HepG2 (cell line): ENCODE data around the gene GCH1. TPM values are rescaled to one million over a fixed set of nuclear protein-coding genes. Genes with fewer than 3 reads are reported as not detected.

Source experiments
- ATAC-seq: fragments of 200-7000 bp; cut with Tn5 transposase; 3 replicates; pipeline ENCODE4 v1.9.1; 2020; ENCODE audit warnings: mild to moderate bottlenecking, moderate library complexity
- BruUV-seq: library from RNA; stranded (reverse); fragments of 400-500 nt; replicated peaks from 2 replicates; lab custom pipeline; 2021; lab: Mats Ljungman, UMichigan
- CTCF ChIA-PET: fragments of 300-600 bp; formaldehyde crosslinking; extraction: SDS; loops from one replicate; lab custom pipeline; 2021; ENCODE audit warnings: low total read pairs, inconsistent platforms, low intra/inter-chr PET ratio; lab: Yijun Ruan, JAX
- POLR2A ChIA-PET: fragments of 350-600 bp; sonication (Branson Sonifier 250); formaldehyde crosslinking; loops from one replicate; lab custom pipeline; 2020; ENCODE audit warnings: antibody characterized with exemption, inconsistent platforms; lab: Yijun Ruan, JAX
- DNase-seq: peaks from one replicate; pipeline ENCODE4 v3.0.0-alpha.2; 2015; ENCODE audit warnings: low spot score
- FAIRE-seq: peaks from 3 replicates; lab custom pipeline; 2011; peaks lifted over from hg19 to GRCh38; lab: Jason Lieb, UNC
- H2AFZ ChIP-seq: one replicate; pipeline ENCODE4 v1.6.1; 2011; ENCODE audit warnings: low read length, inconsistent platforms
- H3K27ac ChIP-seq: fragments of 300-600 bp; 3 replicates; pipeline ENCODE4 v1.8.0; 2011; ENCODE audit warnings: mixed run types, mild to moderate bottlenecking, mixed read lengths, low read length, inconsistent platforms; ENCODE audit not compliant: insufficient read depth; ENCODE audit errors: extremely low read length
- H3K27me3 ChIP-seq, 2 experiments: fragments of 200-600 bp in 1 of 2; 2 replicates in 1 of 2; 3 replicates in 1 of 2; pipeline versions ENCODE4 v1.6.0 to v1.8.0; 2011; ENCODE audit warnings: low read length in 2 of 2, mild to moderate bottlenecking in 2 of 2, moderate library complexity in 2 of 2, inconsistent platforms in 1 of 2; ENCODE audit not compliant: insufficient read depth in 2 of 2, control insufficient read depth in 1 of 2
- H3K36me3 ChIP-seq, 2 experiments: fragments of 200-600 bp in 1 of 2; replicated peaks in 1 of 2; 2 replicates in 1 of 2; 3 replicates in 1 of 2; pipeline versions ENCODE4 v1.5.1 to v1.8.0; 2011; ENCODE audit warnings: low read length in 2 of 2, inconsistent platforms in 1 of 2; ENCODE audit not compliant: insufficient read depth in 2 of 2, control insufficient read depth in 1 of 2
- H3K4me1 ChIP-seq: 2 replicates; pipeline ENCODE4 v1.5.1; 2012; ENCODE audit warnings: low read length, inconsistent platforms; ENCODE audit not compliant: insufficient read depth
- H3K4me2 ChIP-seq: 2 replicates; pipeline ENCODE4 v1.6.0; 2011; ENCODE audit warnings: low read depth, low read length, inconsistent platforms
- H3K4me3 ChIP-seq, 3 experiments: fragments of 200-600 bp in 1 of 3; sonication (generic), shearing (Covaris generic) in 1 of 3; replicated peaks in 1 of 3; 2 replicates each; pipeline ENCODE4 v1.5.1; 2011 to 2016; ENCODE audit warnings: low read length in 3 of 3, inconsistent platforms in 2 of 3, low read depth in 2 of 3, mild to moderate bottlenecking in 2 of 3, control low read depth in 1 of 3, mixed read lengths in 1 of 3; ENCODE audit not compliant: insufficient read depth in 1 of 3
- H3K79me2 ChIP-seq: one replicate; pipeline ENCODE4 v1.6.1; 2011; ENCODE audit warnings: low read length, inconsistent platforms; ENCODE audit not compliant: insufficient read depth
- H3K9ac ChIP-seq: 2 replicates; pipeline ENCODE4 v1.6.0; 2011; ENCODE audit warnings: mild to moderate bottlenecking, low read depth, low read length, inconsistent platforms; ENCODE audit not compliant: insufficient read depth
- H3K9me3 ChIP-seq: 2 replicates; pipeline ENCODE4 v1.5.1; 2012; ENCODE audit warnings: mild to moderate bottlenecking, low read length
- H4K20me1 ChIP-seq: 2 replicates; pipeline ENCODE4 v1.6.0; 2011; ENCODE audit warnings: inconsistent platforms, mild to moderate bottlenecking, low read length, moderate library complexity; ENCODE audit not compliant: insufficient read depth
- CSRNP1 ChIP-seq: sonication (generic); formaldehyde crosslinking; IDR thresholded peaks from 2 replicates; pipeline ENCODE4 v1.8.1; 2023; ENCODE audit warnings: mild to moderate bottlenecking, missing genetic modification reagents
- FOSL2 ChIP-seq: sonication (generic); formaldehyde crosslinking; IDR thresholded peaks from 2 replicates; pipeline ENCODE4 v1.4.0; 2020; ENCODE audit warnings: missing genetic modification reagents
- FOXJ3 ChIP-seq: sonication (generic); formaldehyde crosslinking; IDR thresholded peaks from 2 replicates; pipeline ENCODE4 v1.4.0; 2020; ENCODE audit warnings: missing genetic modification reagents, mild to moderate bottlenecking, borderline replicate concordance
- SNAPC5 ChIP-seq: sonication (generic); formaldehyde crosslinking; IDR thresholded peaks from 2 replicates; pipeline ENCODE4 v1.8.1; 2023; ENCODE audit warnings: mild to moderate bottlenecking, missing genetic modification reagents, borderline replicate concordance
- ZFAT ChIP-seq: sonication (generic); formaldehyde crosslinking; conservative IDR thresholded peaks from 2 replicates; pipeline ENCODE4 v1.8.1; 2023; ENCODE audit warnings: missing genetic modification reagents, inconsistent platforms
- ZNF34 ChIP-seq: sonication (generic); formaldehyde crosslinking; IDR thresholded peaks from 2 replicates; pipeline ENCODE4 v1.4.0; 2020; ENCODE audit warnings: mild to moderate bottlenecking, missing genetic modification reagents, borderline replicate concordance
- ZNF7 ChIP-seq: IDR thresholded peaks from 2 replicates; pipeline ENCODE4 v1.6.1; 2016; ENCODE audit warnings: missing biosample characterization, missing genetic modification reagents
- ZNF749 ChIP-seq: sonication (generic); formaldehyde crosslinking; IDR thresholded peaks from 2 replicates; pipeline ENCODE4 v1.8.0; 2022; ENCODE audit warnings: mild to moderate bottlenecking, missing genetic modification reagents, moderate library complexity, borderline replicate concordance
- WGBS: methylation state at CpG from one replicate; pipeline ENCODE4 v1.1.6; 2017; ENCODE audit warnings: low lambda C conversion rate; 5-methylcytosine and 5-hydroxymethylcytosine counted together
- in situ Hi-C: cut with HindIII; loops from 2 replicates; pipeline ENCODE4 v1.10.0; 2017; ENCODE audit warnings: low pct_unique_long_range_greater_than_20kb; ENCODE audit not compliant: extremely low pct_ligation_motif_present
- intact Hi-C: fragments of 100-400 bp; cut with micrococcal nuclease; formaldehyde crosslinking; loops from one replicate; pipeline ENCODE4 v1.10.0; 2022; ENCODE audit not compliant: unreplicated experiment
- polyA plus RNA-seq, 8 experiments: library from polyadenylated mRNA; depleted of rRNA in 3 of 8; stranded (reverse) in 7 of 8; unstranded in 1 of 8; fragments of >200 nt; fragmentation: Illumina TruSeq in 4 of 8; extraction: Trizol in 4 of 8; gene quantifications; 2 replicates each; pipeline versions ENCODE4 v1.2.1 to v1.2.3, GENCODE V29; 2011 to 2016; ENCODE audit warnings: low read depth in 4 of 8, missing spikeins in 1 of 8, mixed read lengths in 1 of 8; ENCODE audit not compliant: insufficient read depth in 1 of 8
- total RNA-seq, 5 experiments: library from RNA; depleted of rRNA; stranded (reverse); fragments of >200 nt; fragmentation: Illumina TruSeq; extraction: Trizol; gene quantifications; 2 replicates each; pipeline ENCODE4 v1.2.3, GENCODE V29; 2016; ENCODE audit warnings: low read depth in 1 of 5

GCH1 gene
- total and polyA plus RNA-seq, 2 of the 13 experiments (the other 11 are each of a cell fraction or from before 2014, with no cell fraction given) = 15.0 to 25.2 TPM

- BruUV-seq = no TSS peak
- no peak overlapping the region for H3K27ac ChIP-seq
- intact Hi-C loops (no loop called here), in situ Hi-C loops (no loop called here)
- H3K9ac ChIP-seq = no peak overlapping the region
- no peak overlapping the region for H3K4me3 ChIP-seq
- CTCF ChIA-PET = no interaction called here
- WGBS = 90% methylated on average over 4 of the region's 4 CpGs
- peaks cover 40% of the 10 kb centered on the region for H3K4me1 ChIP-seq
- no peaks in the 10 kb centered on the region for H4K20me1 ChIP-seq
- ATAC-seq = peak; percentile 36; the same call in 2 of the 3 replicates
- POLR2A ChIA-PET = interaction anchor here (0.6 to 0.8 kb wide), 2 partner anchors 13 to 28 kb away, joined by 3 to 6 read pairs; no protein-coding TSS in a partner anchor
- FAIRE-seq = no peak
- H3K27me3 ChIP-seq = no peaks in the 10 kb centered on the region
- 0 out of 5 replicates have a peak, but pooled peaks cover 0 to 5% of the 10 kb centered on the region in 2 experiments for H3K36me3 ChIP-seq
- no peaks in the 10 kb centered on the region for H3K9me3 ChIP-seq
- TF ChIP-seq SNAPC5 (CRISPR knock-in tag) (no peak), FOXJ3 (CRISPR knock-in tag) (no peak), FOSL2 (CRISPR knock-in tag) (peak; percentile 48; the same call in 1 of the 2 replicates), CSRNP1 (CRISPR knock-in tag) (no peak), ZNF34 (CRISPR knock-in tag) (no peak), ZNF7 (CRISPR knock-in tag) (no peak), ZNF749 (CRISPR knock-in tag) (no peak), ZFAT (CRISPR knock-in tag) (no peak)
- H3K4me2 ChIP-seq = no peak overlapping the region
- no peak overlapping the region for H2AFZ ChIP-seq
- peak; percentile 4 for DNase-seq
- peaks cover 21% of the 10 kb centered on the region for H3K79me2 ChIP-seq
Observed at GRCh38 chr14:54866588-54866987, 36.0 kb downstream of the GCH1 start.
